ENCODE measurements around the gene KIF26A.

DNA sequence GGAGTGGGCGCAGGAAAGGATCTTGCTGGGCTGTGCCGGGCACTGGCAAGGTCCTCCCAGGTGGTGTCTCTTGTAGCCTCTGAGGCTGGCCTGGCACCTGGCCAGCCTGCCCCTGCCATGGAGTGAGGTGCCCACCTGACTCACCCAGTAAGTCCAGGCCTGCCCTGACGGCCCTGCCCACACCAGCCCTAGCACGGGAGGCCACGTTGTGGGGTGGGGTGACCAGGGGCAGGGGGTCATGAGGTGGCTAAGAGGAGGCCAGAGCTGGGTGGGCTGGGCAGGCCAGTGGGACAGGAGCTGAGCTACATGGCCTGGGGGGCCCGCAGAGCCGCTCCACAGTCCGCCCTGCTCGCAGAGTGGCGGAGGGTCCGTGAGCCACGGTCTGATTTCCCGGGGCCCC is 45.4 kb downstream of the KIF26A start:
- TF ChIP-seq, protein P1, sequence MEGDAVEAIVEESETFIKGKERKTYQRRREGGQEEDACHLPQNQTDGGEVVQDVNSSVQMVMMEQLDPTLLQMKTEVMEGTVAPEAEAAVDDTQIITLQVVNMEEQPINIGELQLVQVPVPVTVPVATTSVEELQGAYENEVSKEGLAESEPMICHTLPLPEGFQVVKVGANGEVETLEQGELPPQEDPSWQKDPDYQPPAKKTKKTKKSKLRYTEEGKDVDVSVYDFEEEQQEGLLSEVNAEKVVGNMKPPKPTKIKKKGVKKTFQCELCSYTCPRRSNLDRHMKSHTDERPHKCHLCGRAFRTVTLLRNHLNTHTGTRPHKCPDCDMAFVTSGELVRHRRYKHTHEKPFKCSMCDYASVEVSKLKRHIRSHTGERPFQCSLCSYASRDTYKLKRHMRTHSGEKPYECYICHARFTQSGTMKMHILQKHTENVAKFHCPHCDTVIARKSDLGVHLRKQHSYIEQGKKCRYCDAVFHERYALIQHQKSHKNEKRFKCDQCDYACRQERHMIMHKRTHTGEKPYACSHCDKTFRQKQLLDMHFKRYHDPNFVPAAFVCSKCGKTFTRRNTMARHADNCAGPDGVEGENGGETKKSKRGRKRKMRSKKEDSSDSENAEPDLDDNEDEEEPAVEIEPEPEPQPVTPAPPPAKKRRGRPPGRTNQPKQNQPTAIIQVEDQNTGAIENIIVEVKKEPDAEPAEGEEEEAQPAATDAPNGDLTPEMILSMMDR (conservative IDR thresholded peaks at IDR 0.05) = no peak
- no peak for TF ChIP-seq ZFX (IDR thresholded peaks at IDR 0.05)
